TTC549 (cell line): Measurements from ENCODE around the gene TNIK.
"Not testable (repeated sequence)": the region's sequence is repeated elsewhere in the genome, so short reads cannot be mapped to it uniquely, and the experiment has no call there.

Source experiments
- FAIRE-seq: peaks from 2 replicates; lab custom pipeline; 2012; peaks lifted over from hg19 to GRCh38; lab: Jason Lieb, UNC

Gene TNIK

GRCh38 chr3:171250444-171250843 is 209.8 kb downstream of the TNIK start:
- FAIRE-seq: no peak

GRCh38 chr3:171249245-171249644 is 211.0 kb downstream of the TNIK start:
- no peak for FAIRE-seq

- FAIRE-seq: no peak
These were observed 211.6 kb downstream of the TNIK start for GRCh38 chr3:171248426-171249111.

- no peak for FAIRE-seq
These were observed 214.1 kb downstream of the TNIK start for GRCh38 chr3:171245796-171246765.

- FAIRE-seq: no peak
These were observed 217.3 kb downstream of the TNIK start for GRCh38 chr3:171242951-171243350.

GRCh38 chr3:171242170-171242569 is 218.0 kb downstream of the TNIK start:
- FAIRE-seq: no peak

GRCh38 chr3:171241655-171242054 is 218.6 kb downstream of the TNIK start:
- FAIRE-seq: not testable (repeated sequence)

- FAIRE-seq: no peak
These were observed 219.7 kb downstream of the TNIK start for GRCh38 chr3:171240504-171240835.

- no peak for FAIRE-seq
These were observed 220.3 kb downstream of the TNIK start for GRCh38 chr3:171239757-171240503.

GRCh38 chr3:171237009-171237385 is 223.2 kb downstream of the TNIK start:
- no peak for FAIRE-seq

GRCh38 chr3:171236265-171237008 is 223.8 kb downstream of the TNIK start:
- FAIRE-seq: no peak

GRCh38 chr3:171234298-171235010 is 225.8 kb downstream of the TNIK start:
- no peak for FAIRE-seq

GRCh38 chr3:171231361-171231760 is 228.8 kb downstream of the TNIK start:
- no peak for FAIRE-seq

- FAIRE-seq: no peak
These were observed 229.3 kb downstream of the TNIK start for GRCh38 chr3:171230865-171231264.

GRCh38 chr3:171229173-171229572 is 231.0 kb downstream of the TNIK start:
- no peak for FAIRE-seq

GRCh38 chr3:171228240-171228639 is 232.0 kb downstream of the TNIK start:
- no peak for FAIRE-seq

- no peak for FAIRE-seq
These were observed 232.4 kb downstream of the TNIK start for GRCh38 chr3:171227828-171228227.

- no peak for FAIRE-seq
These were observed 232.8 kb downstream of the TNIK start for GRCh38 chr3:171227359-171227758.

- FAIRE-seq: no peak
These were observed 233.4 kb downstream of the TNIK start for GRCh38 chr3:171226794-171227193.

GRCh38 chr3:171225708-171226107 is 234.5 kb downstream of the TNIK start:
- no peak for FAIRE-seq

GRCh38 chr3:171225165-171225564 is 235.0 kb downstream of the TNIK start:
- FAIRE-seq: no peak
